Measurements from ENCODE around the gene SPAG8. TPM values are rescaled to one million over a fixed set of nuclear protein-coding genes. Genes with fewer than 3 reads are reported as not detected.

Gene SPAG8
- total RNA-seq, 1 experiment from 2014 or later, result 0.90 TPM

DNA sequence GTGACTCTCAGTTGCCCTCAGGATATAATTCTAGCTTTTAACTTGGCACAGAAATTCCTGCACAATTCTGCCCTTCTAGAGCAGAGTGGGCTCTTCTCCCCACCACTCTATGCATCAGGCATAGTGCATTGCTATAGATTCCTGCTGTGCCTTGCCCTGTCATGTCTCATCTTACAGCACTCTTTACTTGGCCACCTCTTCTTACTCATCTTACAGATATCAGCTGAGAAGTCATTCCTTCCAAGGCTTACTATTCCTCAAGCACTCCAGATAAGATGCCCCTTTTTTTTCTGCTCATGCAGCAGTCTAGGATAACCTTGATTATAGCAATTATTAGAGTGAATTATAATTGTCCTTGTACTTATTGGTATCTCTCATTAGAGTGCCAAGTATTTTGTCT is 10.9 kb upstream of the SPAG8 start:
- in situ Hi-C loops (cut with HindIII; ENCODE audit: low pct_unique_long_range_greater_than_20kb, low sequenced_read_pairs) (no loop called here), intact Hi-C loops (cut with micrococcal nuclease; ENCODE audit: unreplicated experiment) (no loop called here)
- CTCF ChIA-PET, result interaction anchor here (0.6 kb wide), 2 partner anchors 11 to 640 kb away, joined by 3 to 6 read pairs; no protein-coding TSS in a partner anchor
- Histone ChIP-seq H3K36me3 (ENCODE audit: control insufficient read depth, insufficient read depth, low read length) (no peaks in the 10 kb centered on the region), H3K4me1 (ENCODE audit: control insufficient read depth, insufficient read depth, low read length) (no peaks in the 10 kb centered on the region), H3K27ac (ENCODE audit: low read length) (no peak overlapping the region), H3K4me3 (ENCODE audit: low read depth in 2 of 2, low read length in 2 of 2) (no peak overlapping the region), H3K9me3 (ENCODE audit: control insufficient read depth, insufficient read depth, low read depth, low read length) (no peaks in the 10 kb centered on the region), H3K27me3 (ENCODE audit: control insufficient read depth, insufficient read depth, low read length) (no peaks in the 10 kb centered on the region)
- no peak for DNase-seq (ENCODE audit: low read depth, low spot score)
- TF ChIP-seq TCF7L2 (IDR thresholded peaks at IDR 0.05; ENCODE audit: low read depth, low read length), result no peak
- TF ChIP-seq POLR2AphosphoS5 (IDR thresholded peaks at IDR 0.05; ENCODE audit: low read depth, low read length), result no peak
- TF ChIP-seq, protein P1, sequence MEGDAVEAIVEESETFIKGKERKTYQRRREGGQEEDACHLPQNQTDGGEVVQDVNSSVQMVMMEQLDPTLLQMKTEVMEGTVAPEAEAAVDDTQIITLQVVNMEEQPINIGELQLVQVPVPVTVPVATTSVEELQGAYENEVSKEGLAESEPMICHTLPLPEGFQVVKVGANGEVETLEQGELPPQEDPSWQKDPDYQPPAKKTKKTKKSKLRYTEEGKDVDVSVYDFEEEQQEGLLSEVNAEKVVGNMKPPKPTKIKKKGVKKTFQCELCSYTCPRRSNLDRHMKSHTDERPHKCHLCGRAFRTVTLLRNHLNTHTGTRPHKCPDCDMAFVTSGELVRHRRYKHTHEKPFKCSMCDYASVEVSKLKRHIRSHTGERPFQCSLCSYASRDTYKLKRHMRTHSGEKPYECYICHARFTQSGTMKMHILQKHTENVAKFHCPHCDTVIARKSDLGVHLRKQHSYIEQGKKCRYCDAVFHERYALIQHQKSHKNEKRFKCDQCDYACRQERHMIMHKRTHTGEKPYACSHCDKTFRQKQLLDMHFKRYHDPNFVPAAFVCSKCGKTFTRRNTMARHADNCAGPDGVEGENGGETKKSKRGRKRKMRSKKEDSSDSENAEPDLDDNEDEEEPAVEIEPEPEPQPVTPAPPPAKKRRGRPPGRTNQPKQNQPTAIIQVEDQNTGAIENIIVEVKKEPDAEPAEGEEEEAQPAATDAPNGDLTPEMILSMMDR (IDR thresholded peaks at IDR 0.05), result no peak
- no peak for TF ChIP-seq SIN3A (IDR thresholded peaks at IDR 0.05; ENCODE audit: borderline replicate concordance, insufficient read depth, low read depth, low read length)
- TF ChIP-seq, protein P2, sequence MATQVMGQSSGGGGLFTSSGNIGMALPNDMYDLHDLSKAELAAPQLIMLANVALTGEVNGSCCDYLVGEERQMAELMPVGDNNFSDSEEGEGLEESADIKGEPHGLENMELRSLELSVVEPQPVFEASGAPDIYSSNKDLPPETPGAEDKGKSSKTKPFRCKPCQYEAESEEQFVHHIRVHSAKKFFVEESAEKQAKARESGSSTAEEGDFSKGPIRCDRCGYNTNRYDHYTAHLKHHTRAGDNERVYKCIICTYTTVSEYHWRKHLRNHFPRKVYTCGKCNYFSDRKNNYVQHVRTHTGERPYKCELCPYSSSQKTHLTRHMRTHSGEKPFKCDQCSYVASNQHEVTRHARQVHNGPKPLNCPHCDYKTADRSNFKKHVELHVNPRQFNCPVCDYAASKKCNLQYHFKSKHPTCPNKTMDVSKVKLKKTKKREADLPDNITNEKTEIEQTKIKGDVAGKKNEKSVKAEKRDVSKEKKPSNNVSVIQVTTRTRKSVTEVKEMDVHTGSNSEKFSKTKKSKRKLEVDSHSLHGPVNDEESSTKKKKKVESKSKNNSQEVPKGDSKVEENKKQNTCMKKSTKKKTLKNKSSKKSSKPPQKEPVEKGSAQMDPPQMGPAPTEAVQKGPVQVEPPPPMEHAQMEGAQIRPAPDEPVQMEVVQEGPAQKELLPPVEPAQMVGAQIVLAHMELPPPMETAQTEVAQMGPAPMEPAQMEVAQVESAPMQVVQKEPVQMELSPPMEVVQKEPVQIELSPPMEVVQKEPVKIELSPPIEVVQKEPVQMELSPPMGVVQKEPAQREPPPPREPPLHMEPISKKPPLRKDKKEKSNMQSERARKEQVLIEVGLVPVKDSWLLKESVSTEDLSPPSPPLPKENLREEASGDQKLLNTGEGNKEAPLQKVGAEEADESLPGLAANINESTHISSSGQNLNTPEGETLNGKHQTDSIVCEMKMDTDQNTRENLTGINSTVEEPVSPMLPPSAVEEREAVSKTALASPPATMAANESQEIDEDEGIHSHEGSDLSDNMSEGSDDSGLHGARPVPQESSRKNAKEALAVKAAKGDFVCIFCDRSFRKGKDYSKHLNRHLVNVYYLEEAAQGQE (IDR thresholded peaks at IDR 0.05; ENCODE audit: insufficient read depth in 1 of 2, low read depth in 2 of 2, low read length in 1 of 2), result no peak
- POLR2A ChIA-PET, result no interaction called here
- ATAC-seq, result no peak
- no TSS peak for BruUV-seq (replicated peaks)

DNA sequence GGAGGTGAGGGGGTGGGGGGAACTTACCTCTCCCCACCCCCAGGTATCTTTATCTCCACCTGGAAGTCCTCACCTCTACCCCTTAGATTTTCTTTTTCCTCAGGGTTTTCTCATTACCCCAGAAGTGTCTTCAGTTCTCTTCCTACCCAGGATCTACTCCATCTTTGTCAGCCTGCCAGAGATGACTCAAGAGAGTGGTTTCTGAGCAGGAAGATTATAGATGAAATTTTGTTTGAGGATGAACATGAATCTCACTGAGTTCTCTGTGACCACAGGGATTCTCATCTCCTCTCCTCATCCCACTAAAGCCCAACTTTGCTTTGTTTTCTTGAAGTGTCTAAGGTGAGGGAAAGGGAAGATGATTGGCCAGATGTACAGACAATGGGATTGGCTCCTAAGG is 8.0 kb upstream of the SPAG8 start:
- no peak for DNase-seq (ENCODE audit: low read depth, low spot score)
- Histone ChIP-seq H3K9me3 (ENCODE audit: control insufficient read depth, insufficient read depth, low read depth, low read length) (no peaks in the 10 kb centered on the region), H3K27me3 (ENCODE audit: control insufficient read depth, insufficient read depth, low read length) (peaks cover 3% of the 10 kb centered on the region; the same call in 1 of the 2 replicates), H3K27ac (ENCODE audit: low read length) (no peak overlapping the region), H3K4me1 (ENCODE audit: control insufficient read depth, insufficient read depth, low read length) (no peaks in the 10 kb centered on the region; the same call in 1 of the 2 replicates), H3K36me3 (ENCODE audit: control insufficient read depth, insufficient read depth, low read length) (no peaks in the 10 kb centered on the region), H3K4me3 (ENCODE audit: low read depth in 2 of 2, low read length in 2 of 2) (no peak overlapping the region)
- CTCF ChIA-PET, result no interaction called here
- intact Hi-C loops (cut with micrococcal nuclease; ENCODE audit: unreplicated experiment) (no loop called here), in situ Hi-C loops (cut with HindIII; ENCODE audit: low pct_unique_long_range_greater_than_20kb, low sequenced_read_pairs) (no loop called here)
- BruUV-seq (replicated peaks), result no TSS peak
- POLR2A ChIA-PET, result no interaction called here
- ATAC-seq, result no peak
- TF ChIP-seq POLR2AphosphoS5 (IDR thresholded peaks at IDR 0.05; ENCODE audit: low read depth, low read length), result no peak
- TF ChIP-seq SIN3A (IDR thresholded peaks at IDR 0.05; ENCODE audit: borderline replicate concordance, insufficient read depth, low read depth, low read length), result no peak
- TF ChIP-seq, protein P1 (IDR thresholded peaks at IDR 0.05), result no peak
- TF ChIP-seq, protein P2 (IDR thresholded peaks at IDR 0.05; ENCODE audit: insufficient read depth in 1 of 2, low read depth in 2 of 2, low read length in 1 of 2), result no peak
- no peak for TF ChIP-seq TCF7L2 (IDR thresholded peaks at IDR 0.05; ENCODE audit: low read depth, low read length)

Data from Panc1 (cell line).